ENCODE measurements around the gene STK32C. TPM values are rescaled to one million over a fixed set of nuclear protein-coding genes. Genes with fewer than 3 reads are reported as not detected.

Gene STK32C
- total RNA-seq, 1 donor from 2014 or later = 13.8 TPM

DNA sequence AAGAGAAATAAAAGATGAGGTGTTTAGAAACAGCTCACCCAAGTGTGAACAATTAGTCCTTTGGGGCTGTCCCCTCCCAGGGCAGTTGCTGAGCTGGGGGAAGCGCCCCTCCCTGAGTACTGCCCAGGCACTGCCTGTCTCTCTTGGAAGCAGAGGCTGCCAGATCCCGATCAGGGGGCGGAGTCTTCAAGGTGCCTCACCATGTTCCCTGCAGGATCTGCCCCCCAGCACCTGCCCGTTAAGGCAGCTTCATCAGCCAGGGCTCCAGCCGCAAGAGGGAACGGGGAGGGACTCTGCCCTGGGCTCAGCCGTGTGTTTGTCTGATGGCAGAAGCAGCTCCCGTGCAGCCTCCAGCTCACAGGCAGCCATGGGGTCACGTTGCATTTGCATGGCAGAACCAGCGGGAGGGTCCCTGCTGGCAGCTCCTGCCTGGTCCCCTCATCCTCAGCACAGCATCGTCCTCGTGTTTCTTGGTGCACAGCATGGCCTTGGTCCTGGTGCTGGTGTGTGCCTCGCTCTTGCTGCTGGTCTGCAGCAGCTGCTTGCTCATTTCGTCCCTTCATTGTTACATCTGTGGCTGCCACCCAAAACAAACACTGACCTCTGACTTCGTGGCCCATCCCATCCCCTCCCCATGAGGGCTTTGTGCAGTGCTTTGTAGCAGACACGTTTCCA is 131.7 kb downstream of the STK32C start:
- intact Hi-C loops (cut with micrococcal nuclease) = no loop called here
- H3K27me3 Mint-ChIP-seq = peaks cover 29% of the 10 kb centered on the region
- DNase-seq (no peak), ATAC-seq (ENCODE audit: low read depth) (no peak)
- TF ChIP-seq, protein P1, sequence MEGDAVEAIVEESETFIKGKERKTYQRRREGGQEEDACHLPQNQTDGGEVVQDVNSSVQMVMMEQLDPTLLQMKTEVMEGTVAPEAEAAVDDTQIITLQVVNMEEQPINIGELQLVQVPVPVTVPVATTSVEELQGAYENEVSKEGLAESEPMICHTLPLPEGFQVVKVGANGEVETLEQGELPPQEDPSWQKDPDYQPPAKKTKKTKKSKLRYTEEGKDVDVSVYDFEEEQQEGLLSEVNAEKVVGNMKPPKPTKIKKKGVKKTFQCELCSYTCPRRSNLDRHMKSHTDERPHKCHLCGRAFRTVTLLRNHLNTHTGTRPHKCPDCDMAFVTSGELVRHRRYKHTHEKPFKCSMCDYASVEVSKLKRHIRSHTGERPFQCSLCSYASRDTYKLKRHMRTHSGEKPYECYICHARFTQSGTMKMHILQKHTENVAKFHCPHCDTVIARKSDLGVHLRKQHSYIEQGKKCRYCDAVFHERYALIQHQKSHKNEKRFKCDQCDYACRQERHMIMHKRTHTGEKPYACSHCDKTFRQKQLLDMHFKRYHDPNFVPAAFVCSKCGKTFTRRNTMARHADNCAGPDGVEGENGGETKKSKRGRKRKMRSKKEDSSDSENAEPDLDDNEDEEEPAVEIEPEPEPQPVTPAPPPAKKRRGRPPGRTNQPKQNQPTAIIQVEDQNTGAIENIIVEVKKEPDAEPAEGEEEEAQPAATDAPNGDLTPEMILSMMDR (IDR thresholded peaks at IDR 0.05) = no peak
- no peaks in the 10 kb centered on the region for H3K36me3 Mint-ChIP-seq (ENCODE audit: low read depth)
- H3K9me3 Mint-ChIP-seq = no peaks in the 10 kb centered on the region
- H3K4me1 Mint-ChIP-seq = peaks cover 10% of the 10 kb centered on the region
- no peak overlapping the region for H3K27ac Mint-ChIP-seq
- H3K4me3 Mint-ChIP-seq = no peak overlapping the region
- ChIA-PET POLR2A (no interaction called here), CTCF (no interaction called here)

DNA sequence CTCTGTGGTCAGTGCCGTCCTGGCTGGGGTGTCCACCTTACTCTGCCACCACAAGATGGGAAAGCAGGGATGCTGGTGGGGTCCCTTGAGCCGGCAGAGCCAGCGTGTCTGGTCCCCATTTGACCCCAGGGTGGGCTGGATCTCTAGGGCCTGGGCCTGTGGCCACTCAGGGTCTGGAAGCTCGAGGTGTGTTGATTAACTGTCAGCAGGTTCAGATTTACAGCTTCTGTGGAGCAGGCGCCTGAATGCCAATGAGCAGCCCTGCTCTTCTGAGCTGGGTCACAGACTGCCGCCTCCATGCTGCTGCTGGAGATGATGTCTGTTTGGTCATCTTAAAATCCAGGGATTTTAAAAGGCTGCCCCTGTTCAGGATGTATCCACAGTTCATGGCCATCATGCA is 132.3 kb downstream of the STK32C start:
- DNase-seq = no peak
- H3K27me3 Mint-ChIP-seq = peaks cover 29% of the 10 kb centered on the region
- intact Hi-C loops (cut with micrococcal nuclease) = no loop called here
- ChIA-PET CTCF (no interaction called here), POLR2A (no interaction called here)
- no peak overlapping the region for H3K4me3 Mint-ChIP-seq
- no peaks in the 10 kb centered on the region for H3K36me3 Mint-ChIP-seq (ENCODE audit: low read depth)
- no peak overlapping the region for H3K27ac Mint-ChIP-seq
- no peak for ATAC-seq (ENCODE audit: low read depth)
- H3K4me1 Mint-ChIP-seq = peaks cover 10% of the 10 kb centered on the region
- TF ChIP-seq, protein P1 (IDR thresholded peaks at IDR 0.05) = no peak
- H3K9me3 Mint-ChIP-seq = no peaks in the 10 kb centered on the region

DNA sequence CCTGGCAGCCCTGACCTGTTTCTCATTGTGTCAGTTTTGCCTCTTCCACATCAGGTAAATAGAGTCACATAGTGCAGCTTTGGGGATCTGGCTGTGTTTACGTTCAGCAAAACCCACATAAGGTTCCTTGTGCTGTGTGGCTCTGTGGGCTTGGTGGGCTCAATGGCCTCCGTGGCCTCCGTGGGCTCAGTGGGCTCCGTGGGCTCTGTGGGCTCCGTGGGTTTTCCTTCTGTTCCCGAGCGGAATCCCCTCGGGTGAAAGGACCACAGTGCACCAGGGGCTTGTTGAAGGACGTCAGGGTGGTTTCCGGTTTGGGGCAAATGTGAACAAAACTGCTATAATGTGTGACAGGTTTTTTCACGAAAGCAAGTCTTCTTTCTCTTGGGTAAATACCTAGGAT is 133.5 kb downstream of the STK32C start:
- ChIA-PET POLR2A (no interaction called here), CTCF (no interaction called here)
- Mint-ChIP-seq H3K27me3 (peaks cover 27% of the 10 kb centered on the region), H3K4me1 (peaks cover 10% of the 10 kb centered on the region), H3K36me3 (ENCODE audit: low read depth) (no peaks in the 10 kb centered on the region), H3K9me3 (no peaks in the 10 kb centered on the region), H3K4me3 (no peak overlapping the region), H3K27ac (no peak overlapping the region)
- no peak for DNase-seq
- TF ChIP-seq, protein P1 (IDR thresholded peaks at IDR 0.05) = no peak
- intact Hi-C loops (cut with micrococcal nuclease) = no loop called here
- no peak for ATAC-seq (ENCODE audit: low read depth)

GRCh38 chr10:132173185-132173584 is 134.6 kb downstream of the STK32C start:
- no peaks in the 10 kb centered on the region for H3K9me3 Mint-ChIP-seq
- TF ChIP-seq, protein P1 (IDR thresholded peaks at IDR 0.05) = no peak
- ChIA-PET POLR2A (no interaction called here), CTCF (no interaction called here)
- H3K36me3 Mint-ChIP-seq (ENCODE audit: low read depth) = no peaks in the 10 kb centered on the region
- H3K4me3 Mint-ChIP-seq = no peak overlapping the region
- H3K27ac Mint-ChIP-seq = no peak overlapping the region
- peaks cover 18% of the 10 kb centered on the region for H3K27me3 Mint-ChIP-seq
- DNase-seq (no peak), ATAC-seq (ENCODE audit: low read depth) (no peak)
- peaks cover 10% of the 10 kb centered on the region for H3K4me1 Mint-ChIP-seq
- intact Hi-C loops (cut with micrococcal nuclease) = no loop called here

DNA sequence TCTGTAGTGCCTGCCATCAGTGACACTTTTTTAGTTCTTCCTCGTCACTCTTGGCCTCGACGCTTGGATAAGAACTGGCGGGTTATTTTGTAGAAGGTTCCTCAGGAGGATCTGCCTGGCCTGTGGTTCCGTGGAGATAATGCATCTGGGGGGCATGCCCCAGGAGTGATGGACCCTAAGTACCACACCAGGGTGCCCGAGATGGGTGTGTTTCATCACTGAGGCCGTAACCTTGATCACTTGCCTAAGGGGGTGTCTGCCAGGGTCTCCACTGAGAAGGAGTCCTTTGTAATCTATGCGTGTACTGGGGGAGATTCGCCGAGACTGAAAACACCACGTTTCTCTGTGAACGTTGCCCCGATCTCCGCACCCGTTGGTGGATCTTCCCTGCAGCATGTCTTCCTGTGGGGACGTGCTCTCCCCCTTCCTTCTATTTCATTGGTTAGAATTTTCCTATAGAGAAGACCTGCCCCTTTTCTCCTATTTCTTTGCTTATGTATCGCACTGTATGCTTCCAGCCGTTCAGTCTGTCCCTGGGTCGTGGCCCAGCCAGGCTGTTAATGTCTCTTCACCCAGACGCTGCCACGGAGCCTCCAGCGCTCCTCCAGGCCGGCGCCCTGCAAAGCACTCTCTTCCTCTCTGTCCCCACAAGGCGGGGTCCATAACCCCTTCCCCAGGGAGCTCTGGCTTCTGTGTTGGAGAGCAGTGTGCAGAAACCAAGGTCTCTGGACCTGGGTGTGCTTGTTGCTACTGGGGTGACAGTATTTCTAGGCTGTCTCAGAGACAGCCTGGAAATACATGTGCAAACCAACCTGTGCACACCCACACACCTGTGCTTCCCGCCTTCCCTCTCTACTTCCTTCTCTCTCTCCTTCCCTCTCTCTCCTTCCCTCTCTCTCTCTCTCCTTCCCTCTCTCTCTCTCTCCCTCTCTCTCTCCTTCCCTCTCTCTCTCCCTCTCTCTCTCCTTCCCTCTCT is 135.4 kb downstream of the STK32C start:
- Mint-ChIP-seq H3K27me3 (peaks cover 10% of the 10 kb centered on the region), H3K36me3 (ENCODE audit: low read depth) (no peaks in the 10 kb centered on the region), H3K4me1 (peaks cover 10% of the 10 kb centered on the region), H3K27ac (no peak overlapping the region), H3K9me3 (no peaks in the 10 kb centered on the region), H3K4me3 (no peak overlapping the region)
- DNase-seq (no peak), ATAC-seq (ENCODE audit: low read depth) (no peak)
- ChIA-PET CTCF (no interaction called here), POLR2A (no interaction called here)
- TF ChIP-seq, protein P1 (IDR thresholded peaks at IDR 0.05) = no peak
- intact Hi-C loops (cut with micrococcal nuclease) = no loop called here
